ENCODE measurements around the gene BTBD16.

Gene BTBD16

DNA sequence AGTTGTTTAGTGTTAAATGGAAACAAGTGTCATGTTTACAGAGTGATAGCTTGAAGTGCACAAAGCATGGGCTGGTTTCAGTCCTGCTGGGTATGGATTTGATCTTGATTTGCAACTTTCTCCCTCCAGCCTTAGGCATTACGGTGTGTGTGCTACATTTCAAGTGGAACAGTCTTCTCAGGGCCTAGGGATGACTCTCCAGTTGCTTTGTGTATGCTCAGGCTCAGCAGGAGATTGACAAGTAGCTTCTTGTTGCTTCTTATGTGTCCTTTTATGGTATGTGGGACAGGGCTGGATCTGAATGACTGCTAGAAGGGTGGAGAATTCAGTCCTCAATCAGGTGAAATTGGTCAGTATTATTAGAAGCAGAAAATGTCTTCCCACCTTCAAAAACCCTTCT is 52.1 kb downstream of the BTBD16 start:
- DNase-seq (ENCODE audit: extremely low read depth, low read depth) = no peak
- no peak for TF ChIP-seq CTCF (IDR thresholded peaks at IDR 0.05; ENCODE audit: low read depth, low read length, missing control alignments)
- H3K4me3 ChIP-seq (replicated peaks; ENCODE audit: low read depth, low read length) = no peak overlapping the region

GRCh38 chr10:122323941-122324675 is 53.0 kb downstream of the BTBD16 start:
- DNase-seq (ENCODE audit: extremely low read depth, low read depth) = no peak
- H3K4me3 ChIP-seq (replicated peaks; ENCODE audit: low read depth, low read length) = no peak overlapping the region
- no peak for TF ChIP-seq CTCF (IDR thresholded peaks at IDR 0.05; ENCODE audit: low read depth, low read length, missing control alignments)

GRCh38 chr10:122325235-122325634 is 54.1 kb downstream of the BTBD16 start:
- DNase-seq (ENCODE audit: extremely low read depth, low read depth) = no peak
- TF ChIP-seq CTCF (IDR thresholded peaks at IDR 0.05; ENCODE audit: low read depth, low read length, missing control alignments) = no peak
- H3K4me3 ChIP-seq (replicated peaks; ENCODE audit: low read depth, low read length) = no peak overlapping the region

DNA sequence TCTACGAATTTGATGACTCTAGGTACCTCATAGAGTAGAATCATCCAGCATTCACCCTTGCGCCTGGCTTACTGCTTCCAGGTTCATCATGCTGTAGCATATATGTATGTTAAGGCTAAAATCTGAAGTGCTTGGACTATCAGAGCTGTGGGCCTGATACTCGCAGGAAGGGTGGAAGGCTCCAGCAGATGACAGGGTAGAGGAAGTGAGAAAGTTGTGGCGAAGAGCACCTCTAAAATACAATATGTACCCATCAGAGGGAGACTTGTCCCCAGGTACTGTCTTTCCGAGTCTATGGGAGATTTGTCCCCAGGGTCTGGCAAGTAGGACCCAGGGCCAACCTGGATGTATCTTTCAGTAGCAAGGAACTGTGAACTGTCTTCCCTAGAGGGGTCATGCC is 55.3 kb downstream of the BTBD16 start:
- no peak overlapping the region for H3K4me3 ChIP-seq (replicated peaks; ENCODE audit: low read depth, low read length)
- no peak for TF ChIP-seq CTCF (IDR thresholded peaks at IDR 0.05; ENCODE audit: low read depth, low read length, missing control alignments)
- DNase-seq (ENCODE audit: extremely low read depth, low read depth) = no peak

GRCh38 chr10:122326806-122327205 is 55.7 kb downstream of the BTBD16 start:
- H3K4me3 ChIP-seq (replicated peaks; ENCODE audit: low read depth, low read length) = no peak overlapping the region
- TF ChIP-seq CTCF (IDR thresholded peaks at IDR 0.05; ENCODE audit: low read depth, low read length, missing control alignments) = no peak
- no peak for DNase-seq (ENCODE audit: extremely low read depth, low read depth)

- no peak for TF ChIP-seq CTCF (IDR thresholded peaks at IDR 0.05; ENCODE audit: low read depth, low read length, missing control alignments)
- no peak for DNase-seq (ENCODE audit: extremely low read depth, low read depth)
- H3K4me3 ChIP-seq (replicated peaks; ENCODE audit: low read depth, low read length) = no peak overlapping the region
These were observed 56.4 kb downstream of the BTBD16 start for GRCh38 chr10:122327237-122328206.

Measured in HFF-Myc (cell line).